ENCODE results near the gene METTL27.

DNA sequence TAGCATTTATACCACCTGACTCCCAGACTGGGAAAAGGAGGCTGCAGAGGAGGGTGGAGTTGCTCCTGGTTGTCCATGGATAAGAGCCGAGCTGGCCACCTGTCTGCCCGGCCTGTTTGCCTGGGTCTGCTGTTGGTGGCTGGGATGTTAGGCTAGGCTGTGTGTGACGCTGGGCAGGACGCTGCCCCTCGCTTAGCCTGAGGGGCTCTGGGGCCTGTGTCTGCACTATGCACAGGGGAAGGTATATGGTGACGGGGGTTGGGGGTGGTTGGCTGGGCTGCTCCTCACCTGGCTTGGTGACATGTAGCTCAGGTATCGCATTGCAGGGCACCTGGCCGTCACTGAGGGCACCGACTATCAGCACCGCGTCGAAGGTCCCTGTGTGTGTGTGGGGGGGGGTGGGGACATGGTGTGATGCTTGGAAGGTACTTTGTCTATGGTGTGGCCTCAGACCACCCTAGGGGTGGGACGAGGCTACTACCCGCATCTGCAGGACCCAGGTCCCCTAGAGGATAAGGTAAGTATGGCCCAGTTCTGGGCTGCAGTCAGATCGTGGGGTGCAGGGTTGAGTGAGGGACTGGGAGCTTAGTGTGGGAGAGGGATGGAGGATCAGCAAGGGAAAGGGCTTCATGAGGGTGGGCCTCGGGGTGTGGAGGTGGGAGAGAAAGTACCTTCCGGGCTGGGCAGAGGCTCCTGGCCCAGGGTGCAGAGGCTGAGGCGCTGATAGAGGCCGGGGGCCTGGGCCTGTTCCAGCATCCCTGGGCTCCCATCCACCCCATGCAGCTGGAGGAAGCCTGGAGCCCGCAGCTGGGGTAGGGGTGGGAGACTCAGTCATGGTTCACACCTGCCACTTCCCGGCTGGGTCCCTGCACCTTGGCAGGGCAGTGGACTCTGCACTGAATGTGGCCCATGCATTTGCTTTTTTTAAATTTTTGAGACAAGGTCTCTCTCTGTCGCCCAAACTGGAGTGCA is 2.3 kb downstream of the METTL27 start:
- no peak for TF ChIP-seq GATA2 (IDR thresholded peaks at IDR 0.05; ENCODE audit: low read depth, low read length)
- no peak for TF ChIP-seq GATA3 (IDR thresholded peaks at IDR 0.05; ENCODE audit: low read depth, low read length)
